A549 (cell line): Measurements from ENCODE around the gene NKD1.

Experiments
- BHLHE40 ChIP-seq: IDR thresholded peaks from 2 replicates; pipeline ENCODE4 v1.6.1; 2012; ENCODE audit warnings: low read depth, low read length, inconsistent platforms
- EP300 ChIP-seq, 2 experiments: fragments of >200 bp; sonication (Bioruptor Twin); formaldehyde crosslinking; IDR thresholded peaks; 2 replicates in 1 of 2; 3 replicates in 1 of 2; pipeline ENCODE4 v1.6.1; 2016 to 2017
- HDAC2 ChIP-seq: fragments of 200-600 bp; sonication (generic); IDR thresholded peaks from 2 replicates; pipeline ENCODE4 v1.6.1; 2016
- JUNB ChIP-seq: fragments of >200 bp; sonication (Bioruptor Twin); formaldehyde crosslinking; IDR thresholded peaks from 2 replicates; pipeline ENCODE4 v1.6.1; 2016
- PHF8 ChIP-seq: fragments of 200-600 bp; sonication (generic); IDR thresholded peaks from 2 replicates; pipeline ENCODE4 v1.6.1; 2016; ENCODE audit warnings: low read depth, mild to moderate bottlenecking, antibody characterized with exemption, moderate library complexity, borderline replicate concordance
- RAD21 ChIP-seq, 2 experiments: fragments of >200 bp in 1 of 2; sonication (Bioruptor Twin) in 1 of 2; formaldehyde crosslinking in 1 of 2; IDR thresholded peaks in 1 of 2; conservative IDR thresholded peaks in 1 of 2; 2 replicates in 1 of 2; 3 replicates in 1 of 2; pipeline ENCODE4 v1.6.1; 2012 to 2018; ENCODE audit warnings: inconsistent platforms in 1 of 2
- SREBF2 ChIP-seq: fragments of 450-650 bp; IDR thresholded peaks from 2 replicates; pipeline ENCODE4 v1.6.1; 2014; ENCODE audit warnings: mild to moderate bottlenecking, moderate library complexity
- ZFP36 ChIP-seq: fragments of 450-650 bp; IDR thresholded peaks from 2 replicates; pipeline ENCODE4 v1.6.1; 2014; ENCODE audit warnings: borderline replicate concordance; ENCODE audit not compliant: partially characterized antibody
- TF ChIP-seq, protein P1 (sequence below): fragments of >200 bp; sonication (Bioruptor Twin); formaldehyde crosslinking; IDR thresholded peaks from 3 replicates; pipeline ENCODE4 v1.5.1; 2016
- TF ChIP-seq, protein P2 (sequence below): IDR thresholded peaks from 2 replicates; pipeline ENCODE4 v1.6.1; 2012

DNA sequence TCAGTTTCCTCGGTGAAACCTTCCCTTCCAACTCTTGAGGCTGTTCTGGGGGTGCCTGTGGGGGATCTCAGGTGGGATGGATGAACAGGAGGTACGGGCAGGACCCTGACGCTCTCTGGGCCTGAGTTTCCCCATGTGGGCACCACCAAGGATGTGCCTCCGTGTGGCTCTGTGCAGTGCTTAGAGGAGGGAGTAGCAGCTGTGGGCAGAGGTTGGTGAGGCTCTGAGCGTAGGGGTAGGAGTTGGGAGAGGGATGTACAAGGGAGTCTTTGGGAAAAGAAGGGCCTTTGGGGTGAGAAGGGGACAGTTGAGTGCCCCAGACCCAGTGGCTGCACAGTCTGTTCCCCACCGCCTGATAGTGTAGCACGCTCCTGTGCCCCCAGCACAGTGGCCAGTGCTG is 73.8 kb downstream of the NKD1 start:
- TF ChIP-seq RAD21 (conservative IDR thresholded peaks at IDR 0.05 in 1 of 2, IDR thresholded peaks at IDR 0.05 in 1 of 2) (no peak), BHLHE40 (no peak), EP300 (IDR thresholded peaks at IDR 0.05) (no peak), JUNB (no peak), HDAC2 (no peak), ZFP36 (no peak), SREBF2 (no peak), PHF8 (no peak)
- TF ChIP-seq, protein P1, sequence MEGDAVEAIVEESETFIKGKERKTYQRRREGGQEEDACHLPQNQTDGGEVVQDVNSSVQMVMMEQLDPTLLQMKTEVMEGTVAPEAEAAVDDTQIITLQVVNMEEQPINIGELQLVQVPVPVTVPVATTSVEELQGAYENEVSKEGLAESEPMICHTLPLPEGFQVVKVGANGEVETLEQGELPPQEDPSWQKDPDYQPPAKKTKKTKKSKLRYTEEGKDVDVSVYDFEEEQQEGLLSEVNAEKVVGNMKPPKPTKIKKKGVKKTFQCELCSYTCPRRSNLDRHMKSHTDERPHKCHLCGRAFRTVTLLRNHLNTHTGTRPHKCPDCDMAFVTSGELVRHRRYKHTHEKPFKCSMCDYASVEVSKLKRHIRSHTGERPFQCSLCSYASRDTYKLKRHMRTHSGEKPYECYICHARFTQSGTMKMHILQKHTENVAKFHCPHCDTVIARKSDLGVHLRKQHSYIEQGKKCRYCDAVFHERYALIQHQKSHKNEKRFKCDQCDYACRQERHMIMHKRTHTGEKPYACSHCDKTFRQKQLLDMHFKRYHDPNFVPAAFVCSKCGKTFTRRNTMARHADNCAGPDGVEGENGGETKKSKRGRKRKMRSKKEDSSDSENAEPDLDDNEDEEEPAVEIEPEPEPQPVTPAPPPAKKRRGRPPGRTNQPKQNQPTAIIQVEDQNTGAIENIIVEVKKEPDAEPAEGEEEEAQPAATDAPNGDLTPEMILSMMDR, result no peak
- TF ChIP-seq, protein P2, sequence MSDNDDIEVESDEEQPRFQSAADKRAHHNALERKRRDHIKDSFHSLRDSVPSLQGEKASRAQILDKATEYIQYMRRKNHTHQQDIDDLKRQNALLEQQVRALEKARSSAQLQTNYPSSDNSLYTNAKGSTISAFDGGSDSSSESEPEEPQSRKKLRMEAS, result no peak
